ENCODE measurements around the gene C1QTNF9B. TPM values are rescaled to one million over a fixed set of nuclear protein-coding genes. Genes with fewer than 3 reads are reported as not detected.

The C1QTNF9B gene
- total and polyA plus RNA-seq, 2 donors (not counting 1 experiment from before 2014, with no cell fraction given) = not detected

DNA sequence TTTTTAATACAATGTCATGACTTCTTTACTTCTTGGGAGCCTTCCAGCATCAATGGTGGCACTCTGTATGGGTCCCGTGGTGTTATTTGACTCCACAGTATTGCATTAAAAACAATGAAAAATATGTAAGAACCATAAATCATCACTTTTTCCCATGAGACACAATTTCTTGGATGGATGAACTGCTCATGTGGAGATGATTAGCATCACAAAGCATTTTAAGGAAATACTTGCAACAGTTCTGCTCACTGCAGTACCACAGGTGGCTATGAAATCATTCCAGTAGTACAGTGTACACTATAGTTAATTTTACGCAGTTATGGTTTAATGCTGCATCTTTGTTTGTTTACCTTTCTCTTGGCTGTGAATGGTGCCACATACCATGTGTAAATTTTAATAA is 37.2 kb upstream of the C1QTNF9B start:
- Histone ChIP-seq H3K9ac (ENCODE audit: low read length) (no peak overlapping the region), H3K4me1 (ENCODE audit: control insufficient read depth in 2 of 2, insufficient read depth in 2 of 2, low read length in 2 of 2) (no peaks in the 10 kb centered on the region), H3K27ac (ENCODE audit: low read length in 2 of 2) (no peak overlapping the region), H4K20me1 (ENCODE audit: control insufficient read depth, insufficient read depth, low read length, poor library complexity, severe bottlenecking) (no peaks in the 10 kb centered on the region), H3K79me2 (ENCODE audit: control insufficient read depth, insufficient read depth, low read length) (no peaks in the 10 kb centered on the region), H3K9me3 (ENCODE audit: control extremely low read depth in 1 of 3, control insufficient read depth in 2 of 3, insufficient read depth in 1 of 3, low read length in 2 of 3) (peaks cover 0 to 5% (median 1%) of the 10 kb centered on the region in 3 donors), H3K36me3 (replicated peaks in 1 of 2; ENCODE audit: control extremely low read depth in 1 of 2, control insufficient read depth in 1 of 2, extremely low read depth in 1 of 2, insufficient read depth in 2 of 2, low read length in 1 of 2) (no peaks in the 10 kb centered on the region), H3K4me3 (ENCODE audit: control extremely low read depth in 1 of 5, extremely low read depth in 1 of 5, insufficient read depth in 1 of 5, low read depth in 2 of 5, low read length in 4 of 5) (no peak overlapping the region), H3K4me2 (replicated peaks; ENCODE audit: low read depth, low read length, poor library complexity, severe bottlenecking) (no peak overlapping the region), H2AFZ (ENCODE audit: insufficient read depth, low read depth, low read length, poor library complexity, severe bottlenecking) (no peak overlapping the region), H3K27me3 (replicated peaks in 1 of 4; ENCODE audit: control extremely low read depth in 1 of 4, control insufficient read depth in 3 of 4, insufficient read depth in 4 of 4, low read length in 3 of 4) (peaks cover 0 to 3% (median 1%) of the 10 kb centered on the region in 4 experiments)
- no peak overlapping the region for H3K27ac Mint-ChIP-seq
- WGBS (ENCODE audit: insufficient coverage) = no CpG with 5 or more reads among the region's 2 CpGs
- TF ChIP-seq, protein P1, sequence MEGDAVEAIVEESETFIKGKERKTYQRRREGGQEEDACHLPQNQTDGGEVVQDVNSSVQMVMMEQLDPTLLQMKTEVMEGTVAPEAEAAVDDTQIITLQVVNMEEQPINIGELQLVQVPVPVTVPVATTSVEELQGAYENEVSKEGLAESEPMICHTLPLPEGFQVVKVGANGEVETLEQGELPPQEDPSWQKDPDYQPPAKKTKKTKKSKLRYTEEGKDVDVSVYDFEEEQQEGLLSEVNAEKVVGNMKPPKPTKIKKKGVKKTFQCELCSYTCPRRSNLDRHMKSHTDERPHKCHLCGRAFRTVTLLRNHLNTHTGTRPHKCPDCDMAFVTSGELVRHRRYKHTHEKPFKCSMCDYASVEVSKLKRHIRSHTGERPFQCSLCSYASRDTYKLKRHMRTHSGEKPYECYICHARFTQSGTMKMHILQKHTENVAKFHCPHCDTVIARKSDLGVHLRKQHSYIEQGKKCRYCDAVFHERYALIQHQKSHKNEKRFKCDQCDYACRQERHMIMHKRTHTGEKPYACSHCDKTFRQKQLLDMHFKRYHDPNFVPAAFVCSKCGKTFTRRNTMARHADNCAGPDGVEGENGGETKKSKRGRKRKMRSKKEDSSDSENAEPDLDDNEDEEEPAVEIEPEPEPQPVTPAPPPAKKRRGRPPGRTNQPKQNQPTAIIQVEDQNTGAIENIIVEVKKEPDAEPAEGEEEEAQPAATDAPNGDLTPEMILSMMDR (IDR thresholded peaks at IDR 0.05) = no peak
- TF ChIP-seq EZH2 (IDR thresholded peaks at IDR 0.05; ENCODE audit: borderline replicate concordance, insufficient read depth, low read depth, low read length, poor library complexity, severe bottlenecking) = no peak
- intact Hi-C loops (cut with micrococcal nuclease) = no loop called here
- no peak for DNase-seq
- peaks cover 3% of the 10 kb centered on the region for H3K9me3 Mint-ChIP-seq (ENCODE audit: insufficient read depth)
- peaks cover 46% of the 10 kb centered on the region for H3K27me3 Mint-ChIP-seq
- CTCF ChIA-PET = no interaction called here
- no peak for ATAC-seq (ENCODE audit: low read depth)
- POLR2A ChIA-PET = no interaction called here
- H3K4me1 Mint-ChIP-seq = no peaks in the 10 kb centered on the region
- no peak overlapping the region for H3K4me3 Mint-ChIP-seq

DNA sequence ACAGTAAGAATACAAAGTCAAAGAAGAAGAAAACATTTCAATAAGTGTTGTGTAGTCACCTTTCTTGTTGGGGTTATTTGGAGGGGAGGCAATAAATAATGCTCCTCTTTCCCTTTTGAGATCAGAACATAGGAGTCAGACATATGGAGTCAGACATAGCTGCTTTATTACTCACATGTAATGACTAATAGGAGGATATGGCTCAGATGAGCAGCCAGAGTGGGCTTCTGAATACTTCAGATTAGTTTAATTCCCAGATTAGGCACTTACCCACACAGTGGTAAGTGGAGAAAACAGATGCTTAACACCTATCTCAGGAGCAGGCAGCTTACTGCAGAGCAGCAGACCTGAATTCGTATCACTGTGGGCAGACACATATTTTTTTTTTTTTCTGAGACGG is 31.7 kb upstream of the C1QTNF9B start:
- Histone ChIP-seq H3K27me3 (replicated peaks in 1 of 4; ENCODE audit: control extremely low read depth in 1 of 4, control insufficient read depth in 3 of 4, insufficient read depth in 4 of 4, low read length in 3 of 4) (peaks cover 0 to 3% (median under 1%) of the 10 kb centered on the region in 4 experiments), H3K9me3 (ENCODE audit: control extremely low read depth in 1 of 3, control insufficient read depth in 2 of 3, insufficient read depth in 1 of 3, low read length in 2 of 3) (no peaks in the 10 kb centered on the region), H3K36me3 (replicated peaks in 1 of 2; ENCODE audit: control extremely low read depth in 1 of 2, control insufficient read depth in 1 of 2, extremely low read depth in 1 of 2, insufficient read depth in 2 of 2, low read length in 1 of 2) (no peaks in the 10 kb centered on the region), H4K20me1 (ENCODE audit: control insufficient read depth, insufficient read depth, low read length, poor library complexity, severe bottlenecking) (no peaks in the 10 kb centered on the region), H3K79me2 (ENCODE audit: control insufficient read depth, insufficient read depth, low read length) (no peaks in the 10 kb centered on the region), H3K27ac (ENCODE audit: low read length in 2 of 2) (no peak overlapping the region), H3K9ac (ENCODE audit: low read length) (no peak overlapping the region), H3K4me3 (ENCODE audit: control extremely low read depth in 1 of 5, extremely low read depth in 1 of 5, insufficient read depth in 1 of 5, low read depth in 2 of 5, low read length in 4 of 5) (no peak overlapping the region), H2AFZ (ENCODE audit: insufficient read depth, low read depth, low read length, poor library complexity, severe bottlenecking) (no peak overlapping the region), H3K4me1 (ENCODE audit: control insufficient read depth in 2 of 2, insufficient read depth in 2 of 2, low read length in 2 of 2) (no peaks in the 10 kb centered on the region), H3K4me2 (replicated peaks; ENCODE audit: low read depth, low read length, poor library complexity, severe bottlenecking) (no peak overlapping the region)
- WGBS (ENCODE audit: insufficient coverage) = 100% methylated on average over 1 of the region's 2 CpGs
- Mint-ChIP-seq H3K27ac (no peak overlapping the region), H3K4me3 (no peak overlapping the region), H3K4me1 (no peaks in the 10 kb centered on the region), H3K9me3 (ENCODE audit: insufficient read depth) (no peaks in the 10 kb centered on the region), H3K27me3 (peaks cover 23% of the 10 kb centered on the region)
- ChIA-PET POLR2A (no interaction called here), CTCF (interaction anchor here (0.7 kb wide), 1 partner anchor 30 kb away, joined by 3 read pairs; no protein-coding TSS in a partner anchor)
- no peak for ATAC-seq (ENCODE audit: low read depth)
- no peak for DNase-seq
- TF ChIP-seq, protein P1 (IDR thresholded peaks at IDR 0.05) = no peak
- no peak for TF ChIP-seq EZH2 (IDR thresholded peaks at IDR 0.05; ENCODE audit: borderline replicate concordance, insufficient read depth, low read depth, low read length, poor library complexity, severe bottlenecking)
- intact Hi-C loops (cut with micrococcal nuclease) = no loop called here
